CD4-positive, alpha-beta T cell treated with Interleukin-4 for 1 hour (primary cell): ENCODE data around the gene GRM4.
"Not testable (repeated sequence)": the region's sequence is repeated elsewhere in the genome, so short reads cannot be mapped to it uniquely, and the experiment has no call there.

Experiments used
- DNase-seq, 2 donors: peaks; one replicate each; pipeline ENCODE4 v3.0.0-alpha.2; 2020 to 2022

The GRM4 gene

DNA sequence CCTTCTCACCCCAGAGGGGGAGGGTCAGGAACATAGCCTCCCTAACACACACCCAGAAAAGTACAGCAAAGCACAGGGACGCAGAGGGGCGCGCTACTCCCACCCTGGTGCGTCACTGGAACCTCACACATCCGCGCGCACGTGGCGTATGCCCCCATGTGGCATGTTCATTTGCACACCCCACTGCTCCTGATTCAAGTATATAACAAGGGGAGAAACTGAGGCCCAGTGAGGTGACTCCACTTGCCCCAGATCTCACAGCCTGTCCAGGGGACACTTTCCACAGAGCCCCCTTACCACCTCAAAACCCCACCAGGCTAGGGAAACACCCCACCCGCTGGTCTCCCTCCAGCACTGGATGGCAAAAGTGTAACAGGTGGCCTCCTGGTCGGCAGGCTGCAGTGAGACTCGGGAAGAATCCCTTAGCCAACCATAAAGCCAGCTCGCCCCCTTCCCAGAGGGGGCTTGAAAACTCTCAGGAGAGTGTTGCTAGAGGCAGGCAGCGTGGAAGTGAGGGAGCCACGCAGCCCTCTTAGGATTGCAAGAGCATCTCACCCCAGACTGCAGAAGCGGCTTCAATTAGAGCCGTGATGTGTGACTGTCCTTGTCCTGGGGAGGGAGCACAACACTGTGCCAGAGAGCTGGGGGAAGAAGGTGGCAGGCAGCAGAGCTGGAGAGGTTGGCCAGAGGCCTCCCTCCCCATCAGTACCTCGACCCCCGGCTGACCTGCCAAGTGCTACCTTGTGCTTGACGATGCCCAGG is at the start of gene GRM4:
Gene GRM4, minus strand, starts transcription at position 67 of the 762 bp plus-strand sequence. CDS start 12,591 bp downstream, outside the sequence.
- DNase-seq, result no peak

DNA sequence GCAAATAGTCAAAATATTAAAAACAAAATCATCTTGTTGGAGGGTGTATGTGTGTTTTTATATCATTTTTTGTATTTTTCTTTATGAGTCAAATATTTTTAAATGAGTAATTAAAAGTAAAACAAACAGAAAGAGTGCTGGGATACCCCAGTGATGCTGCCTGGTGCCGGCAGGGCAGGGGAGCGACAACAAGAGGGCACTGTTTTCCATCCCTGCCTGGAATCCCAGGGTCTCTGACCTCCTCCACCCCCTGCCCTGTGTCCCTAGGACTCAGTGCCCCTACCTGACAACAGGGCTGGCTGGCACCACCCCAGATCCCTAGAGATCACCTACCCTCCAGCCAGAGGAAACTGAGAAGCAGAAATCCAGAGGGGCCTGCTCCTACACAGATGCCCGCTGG is 48.9 kb upstream of the GRM4 start:
- DNase-seq, result no peak

DNA sequence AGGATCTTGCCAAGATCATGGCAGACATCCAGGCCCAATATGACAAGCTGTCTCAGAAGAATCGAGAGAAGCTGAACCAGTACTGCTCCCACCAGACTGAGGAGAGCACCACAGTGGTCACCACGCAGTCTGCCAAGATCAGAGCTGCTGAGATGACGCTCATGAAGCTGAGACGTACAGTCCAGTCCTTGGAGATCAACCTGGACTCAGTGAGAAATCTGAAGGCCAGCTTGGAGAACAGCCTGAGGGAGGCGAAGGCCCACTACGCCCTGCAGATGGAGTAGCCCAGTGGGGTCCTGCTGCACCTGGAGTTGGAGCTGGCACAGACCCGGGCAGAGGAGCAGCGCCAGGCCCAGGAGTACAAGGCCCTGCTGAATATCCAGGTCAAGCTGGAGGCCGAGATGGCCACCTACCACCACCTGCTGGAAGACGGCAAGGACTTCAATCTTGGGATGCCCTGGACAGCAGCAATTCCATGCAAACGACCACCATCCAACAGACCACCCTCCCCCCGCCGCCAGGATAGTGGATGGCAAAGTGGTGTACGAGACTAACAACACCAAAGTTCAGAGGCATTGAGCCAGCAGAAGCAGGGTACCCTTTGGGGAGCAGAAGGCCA is 44.7 kb upstream of the GRM4 start:
- DNase-seq, result no peak

- peak; percentile 41 to 71 for DNase-seq
Observed at GRCh38 chr6:34189806-34190503, 44.1 kb upstream of the GRM4 start.

GRCh38 chr6:34184726-34185125 is 38.8 kb upstream of the GRM4 start:
- DNase-seq, result not testable (repeated sequence)

DNA sequence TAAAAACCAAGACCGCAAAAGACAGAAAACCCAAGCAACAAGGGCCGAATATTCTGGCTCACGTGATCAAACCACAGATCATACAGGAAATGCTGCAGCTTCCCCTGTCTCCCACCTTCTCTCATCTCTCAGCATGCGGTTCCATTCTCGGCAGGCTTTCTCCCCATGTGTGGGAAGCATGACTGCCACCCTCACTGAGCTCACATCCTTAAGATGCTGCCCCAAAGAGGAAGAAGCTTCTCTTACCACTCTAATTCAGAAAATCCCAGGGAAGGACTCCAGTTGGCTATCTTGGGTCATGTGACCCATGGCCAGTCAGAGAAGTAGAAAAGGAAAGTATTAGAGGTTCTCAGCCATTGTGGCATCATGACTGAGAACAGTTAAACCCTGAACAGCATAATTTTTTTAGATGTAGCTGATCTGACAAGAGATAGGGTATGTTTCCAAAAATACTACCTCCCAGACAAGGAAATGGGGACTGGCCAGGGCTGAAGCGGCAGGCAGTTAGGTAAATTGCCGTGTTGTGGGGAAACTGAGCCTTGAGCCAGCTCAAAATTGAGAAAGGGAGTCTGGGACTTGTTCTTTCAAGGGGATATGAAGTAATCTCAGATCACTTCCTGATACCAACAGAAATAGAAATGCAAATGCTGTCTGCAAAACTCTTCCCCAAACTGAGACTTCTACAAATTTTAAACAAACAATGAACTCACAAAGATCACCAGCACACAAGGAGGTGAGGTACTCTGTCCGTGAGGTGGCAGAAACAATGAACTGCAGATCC is 37.1 kb upstream of the GRM4 start:
- peak; percentile 83 to 85 for DNase-seq

GRCh38 chr6:34181908-34182307 is 36.0 kb upstream of the GRM4 start:
- no peak for DNase-seq

DNA sequence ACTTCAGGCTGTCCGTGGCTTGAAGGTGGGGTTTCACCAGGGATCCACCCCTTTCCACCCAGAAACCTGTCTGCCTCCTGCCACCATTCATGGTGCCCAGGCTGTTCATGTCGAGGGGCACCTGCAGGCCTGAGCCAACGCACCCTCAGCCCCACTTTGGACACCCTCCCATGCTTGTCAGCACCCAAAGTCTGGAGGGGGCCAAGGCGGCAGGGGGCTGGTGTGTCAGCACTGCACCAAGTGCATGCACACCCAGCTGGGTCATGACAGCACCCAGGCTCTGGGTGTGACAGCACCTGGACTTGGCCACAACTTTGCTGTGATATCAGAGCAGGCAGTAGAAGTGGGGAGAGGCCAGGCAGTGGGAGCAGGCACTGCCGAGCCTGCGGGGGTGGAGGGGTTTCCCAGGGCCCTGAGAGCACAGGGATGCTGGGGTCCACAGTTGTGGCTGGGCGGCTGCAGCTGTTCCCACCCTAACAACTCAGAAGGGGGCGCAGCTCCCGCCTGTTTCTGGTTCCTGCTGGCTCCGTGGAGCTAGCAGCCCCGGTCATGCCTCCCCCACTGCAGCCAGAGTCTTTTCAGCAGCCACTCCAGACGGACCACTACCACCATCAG is 33.3 kb upstream of the GRM4 start:
- DNase-seq, result no peak

- no peak for DNase-seq
Observed at GRCh38 chr6:34178357-34179105, 32.6 kb upstream of the GRM4 start.

- no peak for DNase-seq
Observed at GRCh38 chr6:34177181-34177591, 31.3 kb upstream of the GRM4 start.

DNA sequence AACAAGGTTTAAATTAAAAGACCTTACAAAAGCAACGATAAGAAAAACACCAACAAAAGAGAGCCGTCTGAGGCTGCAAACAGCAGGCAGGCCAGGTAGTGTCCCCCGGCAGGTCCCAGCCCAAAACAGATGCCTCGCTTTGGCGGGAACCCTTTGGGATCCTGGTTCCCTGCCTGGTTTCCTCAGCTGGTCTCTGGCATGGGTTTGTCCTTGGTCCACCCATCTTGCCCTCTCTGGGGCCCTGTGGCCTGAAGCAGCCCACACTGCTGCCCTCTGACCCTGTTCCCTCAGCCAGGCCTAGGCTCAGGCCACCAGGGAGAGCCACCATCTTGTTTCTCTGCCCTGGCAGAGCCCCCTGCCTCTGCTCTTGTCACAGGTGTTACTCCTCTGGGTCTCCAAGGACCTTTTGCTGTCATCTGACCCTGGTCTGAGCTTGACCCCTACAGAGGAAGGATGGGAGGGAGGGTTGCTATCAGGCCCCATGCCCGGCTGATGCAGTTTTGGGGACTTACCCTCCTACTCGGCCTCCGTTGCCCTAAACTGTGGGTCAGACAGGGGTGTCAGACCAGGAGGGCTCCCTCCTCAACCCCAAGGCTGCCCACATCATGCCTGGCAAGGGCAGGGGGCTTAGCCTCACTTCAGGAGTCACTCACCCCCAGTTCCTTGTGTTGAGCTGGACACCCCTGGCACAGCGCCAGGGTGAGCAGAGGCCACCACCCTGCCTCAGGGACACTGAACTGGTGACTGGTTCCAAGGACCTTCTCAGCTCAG is 30.6 kb upstream of the GRM4 start:
- DNase-seq, result no peak

DNA sequence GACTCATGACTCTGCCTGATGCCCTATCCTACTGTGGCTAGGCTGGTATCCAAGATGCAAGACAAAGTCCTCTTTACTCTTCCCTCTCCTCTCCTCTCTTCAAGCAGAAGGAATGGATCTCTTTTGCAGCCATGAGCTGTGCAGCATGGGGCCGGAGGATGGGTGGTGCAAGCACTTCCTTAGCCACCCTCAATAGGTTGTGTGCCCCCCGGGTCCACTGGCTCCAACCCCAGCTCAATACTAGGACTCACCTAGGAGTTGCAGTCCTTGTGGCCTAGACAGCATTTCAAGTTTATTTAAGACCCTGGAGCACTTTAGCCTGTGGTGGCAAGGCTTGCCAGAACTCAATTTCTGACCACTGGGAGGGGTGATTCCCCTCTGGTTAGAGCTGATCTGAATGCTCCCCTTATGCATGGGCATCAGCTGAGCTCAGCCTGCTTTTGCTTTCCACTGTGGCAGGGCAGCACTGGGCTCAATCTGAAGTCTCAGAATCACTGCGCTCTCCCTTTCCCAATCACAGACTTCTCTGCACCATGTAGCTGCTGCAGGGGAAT is 29.0 kb upstream of the GRM4 start:
- DNase-seq, result no peak

- no peak for DNase-seq
Observed at GRCh38 chr6:34172961-34173775, 27.3 kb upstream of the GRM4 start.

DNA sequence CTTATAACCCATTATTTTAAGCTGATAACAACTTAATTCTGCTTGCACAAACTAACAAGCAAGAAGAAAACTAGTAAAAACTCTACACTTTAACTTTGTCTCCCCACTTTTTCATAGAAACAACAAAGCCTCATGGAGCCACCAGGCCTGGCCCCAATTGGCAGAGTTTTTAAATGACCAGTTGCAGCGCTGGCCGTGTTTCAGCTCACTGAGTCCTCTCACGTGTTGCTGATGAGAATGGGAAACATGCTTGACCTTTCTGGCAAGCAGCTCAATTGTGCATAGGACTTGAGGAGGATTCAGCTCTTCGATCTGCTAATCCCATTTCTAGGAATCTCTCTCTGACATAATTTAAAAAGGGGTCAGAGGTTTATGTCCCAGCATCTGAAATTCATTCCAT is 24.5 kb upstream of the GRM4 start:
- no peak for DNase-seq

- no peak for DNase-seq
Observed at GRCh38 chr6:34169897-34170296, 24.0 kb upstream of the GRM4 start.

GRCh38 chr6:34161857-34162515 is 16.1 kb upstream of the GRM4 start:
- DNase-seq, result no peak

- no peak for DNase-seq
Observed at GRCh38 chr6:34159844-34160243, 14.0 kb upstream of the GRM4 start.

DNA sequence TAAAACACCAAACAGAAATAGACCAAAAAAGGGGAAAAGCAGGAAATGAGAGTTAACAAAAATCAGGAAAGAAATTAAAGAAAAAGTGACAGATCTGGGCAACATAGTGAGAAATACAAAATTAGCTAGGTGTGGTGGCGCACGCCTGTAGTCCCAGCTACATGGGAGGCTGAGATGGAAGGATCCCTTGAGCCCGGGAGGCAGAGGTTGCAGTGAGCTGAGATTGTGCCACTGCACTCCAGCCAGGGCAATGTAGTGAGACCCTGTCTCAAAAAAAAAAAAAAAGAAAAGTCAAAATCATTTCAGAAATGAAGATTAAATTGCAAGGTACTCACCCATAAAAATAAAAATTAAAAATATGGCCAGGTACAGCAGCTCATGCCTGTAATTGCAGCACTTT is 13.0 kb upstream of the GRM4 start:
- DNase-seq, result no peak

DNA sequence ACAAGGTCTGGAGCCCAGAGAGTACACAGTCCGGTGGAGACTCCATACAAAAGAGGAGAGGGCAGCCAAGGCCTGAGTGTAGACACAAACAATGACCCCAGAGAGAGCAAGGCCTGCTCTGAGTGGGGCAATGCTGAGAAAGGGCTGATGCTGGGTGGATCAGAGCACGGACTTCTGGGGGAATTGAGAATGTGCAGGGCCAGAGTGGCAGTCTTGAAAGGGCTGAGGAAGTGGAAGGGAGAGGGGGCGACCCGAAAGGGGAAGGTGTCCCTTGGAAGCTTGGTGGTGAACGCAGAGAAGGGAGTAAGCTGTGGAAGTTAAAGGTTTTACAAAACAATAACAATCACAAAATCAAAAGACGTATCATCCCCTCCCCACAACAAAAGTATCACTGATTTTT is 12.0 kb upstream of the GRM4 start:
- DNase-seq, result no peak
